K562 (cell line): ENCODE measurements around the gene CD24. TPM values are rescaled to one million over a fixed set of nuclear protein-coding genes. Genes with fewer than 3 reads are reported as not detected.
A peak's percentile ranks its signal among the peaks of the same experiment; 100 is the strongest.

ENCODE experiments used
- E2F6 ChIP-seq, 2 experiments: IDR thresholded peaks; 2 replicates each; pipeline ENCODE4 v1.6.1; 2011; ENCODE audit warnings: borderline replicate concordance in 1 of 2, control low read depth in 1 of 2, low read depth in 1 of 2, low read length in 1 of 2, mild to moderate bottlenecking in 1 of 2, mixed read lengths in 1 of 2, moderate library complexity in 1 of 2; ENCODE audit not compliant: insufficient read depth in 1 of 2, insufficient read length in 1 of 2, poor library complexity in 1 of 2, severe bottlenecking in 1 of 2; ENCODE audit errors: extremely low read depth in 1 of 2
- ETV6 ChIP-seq, 3 experiments: fragments of 150-350 bp in 1 of 3; sonication (generic) in 1 of 3; formaldehyde crosslinking in 1 of 3; IDR thresholded peaks; 2 replicates each; pipeline versions ENCODE4 v1.6.1 to v1.8.0; 2014 to 2022; ENCODE audit warnings: borderline replicate concordance in 2 of 3, low read depth in 2 of 3, antibody characterized with exemption in 1 of 3, low read length in 1 of 3, mild to moderate bottlenecking in 1 of 3, missing genetic modification reagents in 1 of 3
- FOSL1 ChIP-seq: fragments of 200-800 bp; sonication (Bioruptor generic); conservative IDR thresholded peaks from 2 replicates; pipeline ENCODE4 v1.6.1; 2016; ENCODE audit warnings: missing genetic modification characterization, missing compliant biosample characterization
- HNRNPH1 ChIP-seq: fragments of 200-400 bp; formaldehyde crosslinking; optimal IDR thresholded peaks from 2 replicates; pipeline ENCODE3; 2017; ENCODE audit warnings: low read depth, mild to moderate bottlenecking, low read length, moderate library complexity
- JUND ChIP-seq, 2 experiments: IDR thresholded peaks; 2 replicates in 1 of 2; 3 replicates in 1 of 2; pipeline ENCODE4 v1.6.1; 2011; ENCODE audit warnings: borderline replicate concordance in 2 of 2, low read depth in 2 of 2, low read length in 2 of 2, improper control_type of control experiment in 1 of 2, missing biosample characterization in 1 of 2, missing genetic modification characterization in 1 of 2, missing genetic modification reagents in 1 of 2
- L3MBTL2 ChIP-seq: fragments of 450-650 bp; IDR thresholded peaks from 2 replicates; pipeline ENCODE4 v1.6.1; 2016; ENCODE audit warnings: mild to moderate bottlenecking, moderate library complexity
- MAFF ChIP-seq: IDR thresholded peaks from 2 replicates; pipeline ENCODE4 v1.6.1; 2012; ENCODE audit warnings: low read length, improper control_type of control experiment
- PHF8 ChIP-seq: fragments of 200-600 bp; sonication (generic); IDR thresholded peaks from 2 replicates; pipeline ENCODE4 v1.6.1; 2012; ENCODE audit warnings: mixed run types, mild to moderate bottlenecking, inconsistent platforms, low read length, moderate library complexity, borderline replicate concordance
- PTBP1 ChIP-seq: fragments of 200-400 bp; formaldehyde crosslinking; IDR thresholded peaks from 2 replicates; pipeline ENCODE4 v1.6.1; 2017; ENCODE audit warnings: low read depth, low read length
- RAD51 ChIP-seq: fragments of 450-650 bp; IDR thresholded peaks from 2 replicates; pipeline ENCODE4 v1.7.1; 2016; ENCODE audit warnings: low read depth, mild to moderate bottlenecking, borderline replicate concordance
- SMAD4 ChIP-seq: fragments of 250-450 bp; sonication (Bioruptor Pico); conservative IDR thresholded peaks from 2 replicates; pipeline ENCODE4 v1.8.0; 2021; ENCODE audit warnings: inconsistent platforms, mild to moderate bottlenecking, moderate library complexity
- SOX6 ChIP-seq: fragments of 450-650 bp; IDR thresholded peaks from 2 replicates; pipeline ENCODE4 v1.6.1; 2014; ENCODE audit warnings: mild to moderate bottlenecking
- SP2 ChIP-seq: IDR thresholded peaks from 2 replicates; pipeline ENCODE4 v1.6.1; 2011; ENCODE audit warnings: mild to moderate bottlenecking, low read depth, low read length, moderate library complexity; ENCODE audit not compliant: poor library complexity, severe bottlenecking; ENCODE audit errors: extremely low read depth
- SRSF3 ChIP-seq: fragments of 200-400 bp; formaldehyde crosslinking; IDR thresholded peaks from 2 replicates; pipeline ENCODE4 v1.6.1; 2016; ENCODE audit warnings: mild to moderate bottlenecking, low read length, moderate library complexity; ENCODE audit not compliant: insufficient read depth
- ZBTB2 ChIP-seq: fragments of 450-650 bp; IDR thresholded peaks from 2 replicates; pipeline ENCODE4 v1.6.1; 2016; ENCODE audit warnings: antibody characterized with exemption
- ZBTB7A ChIP-seq: IDR thresholded peaks from 2 replicates; pipeline ENCODE4 v1.6.1; 2011; ENCODE audit warnings: low read depth, mild to moderate bottlenecking, low read length, moderate library complexity, borderline replicate concordance; ENCODE audit not compliant: control insufficient read depth
- ZFPM2 ChIP-seq: fragments of 250-450 bp; sonication (Bioruptor Pico); IDR thresholded peaks from 2 replicates; pipeline ENCODE4 v1.5.1; 2022; ENCODE audit warnings: mild to moderate bottlenecking
- ZFX ChIP-seq: sonication (generic); formaldehyde crosslinking; IDR thresholded peaks from 2 replicates; pipeline ENCODE4 v1.8.0; 2022; ENCODE audit warnings: mild to moderate bottlenecking, missing genetic modification reagents, moderate library complexity
- ZNF124 ChIP-seq: sonication (generic); formaldehyde crosslinking; IDR thresholded peaks from 2 replicates; pipeline ENCODE4 v1.8.1; 2022; ENCODE audit warnings: missing genetic modification reagents
- ZNF165 ChIP-seq: fragments of 250-450 bp; sonication (Bioruptor Pico); IDR thresholded peaks from 2 replicates; pipeline ENCODE4 v1.4.0; 2020; ENCODE audit warnings: borderline replicate concordance
- ZNF184 ChIP-seq: sonication (generic); formaldehyde crosslinking; IDR thresholded peaks from 2 replicates; pipeline ENCODE4 v1.5.0; 2020; ENCODE audit warnings: missing genetic modification reagents
- ZNF24 ChIP-seq: fragments of 450-650 bp; IDR thresholded peaks from 2 replicates; pipeline ENCODE4 v1.6.1; 2016
- ZNF668 ChIP-seq: fragments of 250-450 bp; sonication (Bioruptor Pico); IDR thresholded peaks from 2 replicates; pipeline ENCODE4 v1.8.0; 2022; ENCODE audit warnings: mild to moderate bottlenecking, inconsistent platforms
- polyA plus RNA-seq, 8 experiments: library from polyadenylated mRNA; depleted of rRNA in 4 of 8; stranded (reverse) in 5 of 8; unstranded in 3 of 8; fragments of >200 nt; fragmentation: Nextera tagmentation in 2 of 8; fragmentation: Illumina TruSeq in 1 of 8; extraction: Ambion mirVana in 2 of 8; extraction: Trizol in 1 of 8; gene quantifications; 2 replicates each; pipeline versions ENCODE4 v1.2.1 to v1.2.3, GENCODE V29; 2011 to 2014; ENCODE audit warnings: inconsistent platforms in 1 of 8, missing spikeins in 1 of 8
- total RNA-seq, 7 experiments: library from RNA; depleted of rRNA in 6 of 7; stranded (reverse); fragments of >200 nt in 6 of 7; fragmentation: Illumina TruSeq in 2 of 7; extraction: Trizol in 2 of 7; gene quantifications; 2 replicates each; pipeline versions ENCODE4 v1.2.1 to v1.2.3, GENCODE V29; 2011 to 2021; ENCODE audit warnings: low replicate concordance in 1 of 7
- TF ChIP-seq, protein P1 (sequence below): sonication (generic); formaldehyde crosslinking; IDR thresholded peaks from 2 replicates; pipeline ENCODE4 v1.8.1; 2023; ENCODE audit warnings: mild to moderate bottlenecking, missing genetic modification reagents

The CD24 gene
- total and polyA plus RNA-seq, 9 of the 15 experiments (the other 6 are each of a cell fraction or from before 2014, with no cell fraction given), result 8.8 to 155 (median 27.1) TPM

GRCh38 chr6:106974999-106975737, 639 bp upstream of the CD24 start (continued):
- TF ChIP-seq ETV6 (IDR thresholded peaks at IDR 0.05; ENCODE audit: borderline replicate concordance in 1 of 2, low read depth in 2 of 2, low read length in 1 of 2) (no peak), ETV6 (CRISPR knock-in tag; IDR thresholded peaks at IDR 0.05; ENCODE audit: borderline replicate concordance) (no peak), HNRNPH1 (no peak), JUND (IDR thresholded peaks at IDR 0.05; ENCODE audit: borderline replicate concordance, low read depth, low read length) (0 out of 2 replicates have a peak, but pooled peaks have one; percentile 3), JUND (tag; IDR thresholded peaks at IDR 0.05; ENCODE audit: borderline replicate concordance, low read depth, low read length) (no peak), L3MBTL2 (peak; percentile 85), ZNF124 (CRISPR knock-in tag) (no peak), MAFF (no peak), SRSF3 (no peak), ZNF668 (no peak), E2F6 (IDR thresholded peaks at IDR 0.05; ENCODE audit: borderline replicate concordance in 1 of 2, extremely low read depth in 1 of 2, insufficient read depth in 1 of 2, insufficient read length in 1 of 2, low read depth in 1 of 2, low read length in 1 of 2, poor library complexity in 1 of 2, severe bottlenecking in 1 of 2) (peak; percentile 14 to 50), SOX6 (peak; percentile 35; the same call in 1 of the 2 replicates), PHF8 (peak; percentile 48; the same call in 1 of the 2 replicates), ZFPM2 (CRISPR knock-in tag) (no peak), ZNF24 (peak; percentile 13; the same call in 1 of the 2 replicates), SMAD4 (CRISPR knock-in tag) (peak; percentile 64), ZBTB7A (peak; percentile 62; the same call in 1 of the 2 replicates), PTBP1 (no peak), ZNF165 (CRISPR knock-in tag) (no peak), ZFX (peak; percentile 61), ZBTB2 (no peak), ZNF184 (no peak), SP2 (no peak), RAD51 (no peak), FOSL1 (tag) (no peak)
- TF ChIP-seq, protein P1, sequence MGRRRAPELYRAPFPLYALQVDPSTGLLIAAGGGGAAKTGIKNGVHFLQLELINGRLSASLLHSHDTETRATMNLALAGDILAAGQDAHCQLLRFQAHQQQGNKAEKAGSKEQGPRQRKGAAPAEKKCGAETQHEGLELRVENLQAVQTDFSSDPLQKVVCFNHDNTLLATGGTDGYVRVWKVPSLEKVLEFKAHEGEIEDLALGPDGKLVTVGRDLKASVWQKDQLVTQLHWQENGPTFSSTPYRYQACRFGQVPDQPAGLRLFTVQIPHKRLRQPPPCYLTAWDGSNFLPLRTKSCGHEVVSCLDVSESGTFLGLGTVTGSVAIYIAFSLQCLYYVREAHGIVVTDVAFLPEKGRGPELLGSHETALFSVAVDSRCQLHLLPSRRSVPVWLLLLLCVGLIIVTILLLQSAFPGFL, result no peak
